Calu3 (cell line): ENCODE measurements around the gene GRID2. TPM values are rescaled to one million over a fixed set of nuclear protein-coding genes. Genes with fewer than 3 reads are reported as not detected.

Source experiments
- BruUV-seq: library from RNA; stranded (reverse); fragments of 400-500 nt; replicated peaks from 2 replicates; lab custom pipeline; 2021; lab: Mats Ljungman, UMichigan
- CTCF ChIA-PET: fragments of 300-600 bp; sonication (Branson Sonifier 250); formaldehyde crosslinking; loops from one replicate; lab custom pipeline; 2022; ENCODE audit warnings: antibody characterized with exemption; lab: Charles Lee
- DNase-seq: peaks from one replicate; pipeline ENCODE4 v3.0.0; 2022
- H3K27ac Mint-ChIP-seq: one replicate; pipeline ENCODE4 v1.8.0; 2022; ENCODE audit warnings: mixed read lengths; ENCODE audit not compliant: unreplicated experiment
- H3K27me3 Mint-ChIP-seq: one replicate; pipeline ENCODE4 v1.8.0; 2022; ENCODE audit warnings: mixed read lengths; ENCODE audit not compliant: unreplicated experiment
- H3K36me3 Mint-ChIP-seq: one replicate; pipeline ENCODE4 v1.8.0; 2022; ENCODE audit warnings: mild to moderate bottlenecking, moderate library complexity, mixed read lengths; ENCODE audit not compliant: insufficient read depth, unreplicated experiment
- H3K4me1 Mint-ChIP-seq: one replicate; pipeline ENCODE4 v1.8.0; 2022; ENCODE audit warnings: mild to moderate bottlenecking, low read depth, mixed read lengths; ENCODE audit not compliant: unreplicated experiment
- H3K4me3 Mint-ChIP-seq: one replicate; pipeline ENCODE4 v1.8.0; 2022; ENCODE audit warnings: mild to moderate bottlenecking, low read depth, moderate library complexity, mixed read lengths; ENCODE audit not compliant: unreplicated experiment
- H3K9me3 Mint-ChIP-seq: one replicate; pipeline ENCODE4 v1.8.0; 2022; ENCODE audit warnings: low read depth, mixed read lengths; ENCODE audit not compliant: unreplicated experiment
- CTCF ChIP-seq: fragments of 200-600 bp; IDR thresholded peaks from one replicate; pipeline ENCODE4 v1.8.0; 2022; ENCODE audit warnings: antibody characterized with exemption; ENCODE audit not compliant: unreplicated experiment
- intact Hi-C: fragments of 100-400 bp; cut with micrococcal nuclease; formaldehyde crosslinking; loops from one replicate; pipeline ENCODE4 v1.10.0; 2022; ENCODE audit not compliant: unreplicated experiment
- total RNA-seq: library from RNA; stranded (reverse); gene quantifications from 2 replicates; pipeline ENCODE4 v1.2.3, GENCODE V29; 2022

Gene GRID2
- total RNA-seq, 1 experiment from 2014 or later, result not detected

GRCh38 chr4:92812652-92813051, 508.9 kb downstream of the GRID2 start:
- DNase-seq, result no peak
- no TSS peak for BruUV-seq
- TF ChIP-seq CTCF, result no peak
- H3K4me3 Mint-ChIP-seq, result no peak overlapping the region
- no peaks in the 10 kb centered on the region for H3K4me1 Mint-ChIP-seq
- H3K36me3 Mint-ChIP-seq, result no peaks in the 10 kb centered on the region
- no peaks in the 10 kb centered on the region for H3K27me3 Mint-ChIP-seq
- H3K9me3 Mint-ChIP-seq, result no peaks in the 10 kb centered on the region
- intact Hi-C loops, result no loop called here
- no peak overlapping the region for H3K27ac Mint-ChIP-seq
- CTCF ChIA-PET, result no interaction called here

DNA sequence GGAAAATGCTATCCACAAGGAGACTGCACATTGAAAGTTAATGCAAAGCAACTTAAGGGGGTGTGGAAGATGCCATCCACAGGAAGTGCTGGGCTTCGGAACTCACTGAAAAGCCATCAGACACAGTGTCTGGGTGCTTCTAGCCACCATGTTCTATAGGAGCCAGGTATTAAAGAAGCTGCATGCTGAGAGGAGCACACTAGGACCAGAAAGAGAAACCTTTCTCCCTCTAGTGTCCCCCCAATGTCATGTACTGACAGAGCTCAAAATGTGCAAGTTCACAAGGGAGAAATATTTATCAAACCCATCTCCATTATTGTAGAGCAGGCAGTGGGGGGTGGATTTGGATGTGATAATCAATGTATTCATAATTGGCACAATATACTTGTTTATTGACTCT, 510.9 kb downstream of the GRID2 start:
- H3K27ac Mint-ChIP-seq, result no peak overlapping the region
- intact Hi-C loops, result no loop called here
- TF ChIP-seq CTCF, result no peak
- BruUV-seq, result no TSS peak
- H3K27me3 Mint-ChIP-seq, result no peaks in the 10 kb centered on the region
- no peaks in the 10 kb centered on the region for H3K4me1 Mint-ChIP-seq
- no peaks in the 10 kb centered on the region for H3K9me3 Mint-ChIP-seq
- no peak for DNase-seq
- no peaks in the 10 kb centered on the region for H3K36me3 Mint-ChIP-seq
- CTCF ChIA-PET, result no interaction called here
- H3K4me3 Mint-ChIP-seq, result no peak overlapping the region

GRCh38 chr4:92825256-92825655, 521.5 kb downstream of the GRID2 start:
- H3K4me1 Mint-ChIP-seq, result no peaks in the 10 kb centered on the region
- no TSS peak for BruUV-seq
- H3K36me3 Mint-ChIP-seq, result no peaks in the 10 kb centered on the region
- H3K27ac Mint-ChIP-seq, result no peak overlapping the region
- no peaks in the 10 kb centered on the region for H3K27me3 Mint-ChIP-seq
- no peaks in the 10 kb centered on the region for H3K9me3 Mint-ChIP-seq
- intact Hi-C loops, result no loop called here
- no peak for DNase-seq
- no peak for TF ChIP-seq CTCF
- H3K4me3 Mint-ChIP-seq, result no peak overlapping the region
- CTCF ChIA-PET, result no interaction called here

DNA sequence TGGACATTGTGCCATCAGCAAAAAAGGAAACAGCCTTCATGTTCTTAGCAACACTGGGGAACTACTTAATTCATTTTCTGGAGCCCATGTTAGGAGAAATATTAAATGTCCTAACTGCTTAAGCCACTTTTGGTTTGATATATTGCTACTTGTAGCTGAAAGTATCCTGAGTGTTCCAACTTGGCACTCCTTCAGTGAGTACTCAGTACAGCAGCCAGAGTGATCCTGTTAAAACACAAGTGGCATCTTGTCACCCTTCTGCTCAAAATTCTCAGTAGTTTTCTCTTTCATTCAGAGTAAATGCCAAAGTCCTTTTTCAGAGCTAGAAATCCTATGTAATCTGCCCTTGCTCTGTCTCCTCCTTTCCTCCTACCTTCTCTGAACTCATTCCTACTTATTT, 522.0 kb downstream of the GRID2 start:
- intact Hi-C loops, result no loop called here
- Mint-ChIP-seq H3K36me3 (no peaks in the 10 kb centered on the region), H3K27me3 (no peaks in the 10 kb centered on the region), H3K4me3 (no peak overlapping the region), H3K27ac (no peak overlapping the region), H3K9me3 (no peaks in the 10 kb centered on the region), H3K4me1 (no peaks in the 10 kb centered on the region)
- no peak for TF ChIP-seq CTCF
- no peak for DNase-seq
- CTCF ChIA-PET, result no interaction called here
- BruUV-seq, result no TSS peak
